Measurements from ENCODE around the gene TFDP1.

TFDP1 gene

GRCh38 chr13:113670541-113670940, 86.0 kb downstream of the TFDP1 start:
- Histone ChIP-seq H3K79me2 (ENCODE audit: insufficient read depth, low read length) (no peaks in the 10 kb centered on the region), H3K27me3 (ENCODE audit: low read length) (no peaks in the 10 kb centered on the region), H3K9ac (ENCODE audit: low read length) (no peak overlapping the region), H4K20me1 (ENCODE audit: low read depth, low read length) (no peaks in the 10 kb centered on the region), H3K9me2 (replicated peaks; ENCODE audit: insufficient read depth, low read length) (no peaks in the 10 kb centered on the region), H3K4me2 (ENCODE audit: low read depth, low read length, poor library complexity, severe bottlenecking) (no peak overlapping the region), H3K36me3 (ENCODE audit: low read length) (no peaks in the 10 kb centered on the region), H2AFZ (ENCODE audit: low read depth, low read length, severe bottlenecking) (no peak overlapping the region), H3K9me3 (ENCODE audit: insufficient read depth, low read length) (no peaks in the 10 kb centered on the region), H3F3A (ENCODE audit: insufficient read depth) (no peaks in the 10 kb centered on the region), H3K27ac (ENCODE audit: low read depth, low read length) (no peak overlapping the region), H3K4me3 (ENCODE audit: insufficient read depth, low read length, poor library complexity, severe bottlenecking) (no peak overlapping the region)
- TF ChIP-seq CTCF (IDR thresholded peaks at IDR 0.05; ENCODE audit: insufficient read depth, low read length, poor library complexity, severe bottlenecking) = no peak
- TF ChIP-seq EZH2phosphoT487 (conservative IDR thresholded peaks at IDR 0.05; ENCODE audit: low read length) = no peak

- TF ChIP-seq EZH2phosphoT487 (conservative IDR thresholded peaks at IDR 0.05; ENCODE audit: low read length) (no peak), CTCF (IDR thresholded peaks at IDR 0.05; ENCODE audit: insufficient read depth, low read length, poor library complexity, severe bottlenecking) (no peak)
- no peaks in the 10 kb centered on the region for H3K9me2 ChIP-seq (replicated peaks; ENCODE audit: insufficient read depth, low read length)
- no peak overlapping the region for H3K4me2 ChIP-seq (ENCODE audit: low read depth, low read length, poor library complexity, severe bottlenecking)
- no peak overlapping the region for H3K27ac ChIP-seq (ENCODE audit: low read depth, low read length)
- no peak overlapping the region for H3K4me3 ChIP-seq (ENCODE audit: insufficient read depth, low read length, poor library complexity, severe bottlenecking)
- H2AFZ ChIP-seq (ENCODE audit: low read depth, low read length, severe bottlenecking) = no peak overlapping the region
- H3F3A ChIP-seq (ENCODE audit: insufficient read depth) = no peaks in the 10 kb centered on the region
- no peaks in the 10 kb centered on the region for H3K36me3 ChIP-seq (ENCODE audit: low read length)
- H3K9ac ChIP-seq (ENCODE audit: low read length) = no peak overlapping the region
- no peaks in the 10 kb centered on the region for H3K79me2 ChIP-seq (ENCODE audit: insufficient read depth, low read length)
- H4K20me1 ChIP-seq (ENCODE audit: low read depth, low read length) = no peaks in the 10 kb centered on the region
- H3K9me3 ChIP-seq (ENCODE audit: insufficient read depth, low read length) = no peaks in the 10 kb centered on the region
- H3K27me3 ChIP-seq (ENCODE audit: low read length) = no peaks in the 10 kb centered on the region
Observed at GRCh38 chr13:113671066-113672001, 86.8 kb downstream of the TFDP1 start.

GRCh38 chr13:113672002-113672651, 87.6 kb downstream of the TFDP1 start:
- H4K20me1 ChIP-seq (ENCODE audit: low read depth, low read length) = no peaks in the 10 kb centered on the region
- H3K9me2 ChIP-seq (replicated peaks; ENCODE audit: insufficient read depth, low read length) = no peaks in the 10 kb centered on the region
- H3K27me3 ChIP-seq (ENCODE audit: low read length) = no peaks in the 10 kb centered on the region
- H3F3A ChIP-seq (ENCODE audit: insufficient read depth) = no peaks in the 10 kb centered on the region
- no peak overlapping the region for H3K27ac ChIP-seq (ENCODE audit: low read depth, low read length)
- H3K4me2 ChIP-seq (ENCODE audit: low read depth, low read length, poor library complexity, severe bottlenecking) = no peak overlapping the region
- TF ChIP-seq EZH2phosphoT487 (conservative IDR thresholded peaks at IDR 0.05; ENCODE audit: low read length) (no peak), CTCF (IDR thresholded peaks at IDR 0.05; ENCODE audit: insufficient read depth, low read length, poor library complexity, severe bottlenecking) (no peak)
- no peaks in the 10 kb centered on the region for H3K36me3 ChIP-seq (ENCODE audit: low read length)
- no peaks in the 10 kb centered on the region for H3K9me3 ChIP-seq (ENCODE audit: insufficient read depth, low read length)
- no peak overlapping the region for H3K9ac ChIP-seq (ENCODE audit: low read length)
- no peak overlapping the region for H3K4me3 ChIP-seq (ENCODE audit: insufficient read depth, low read length, poor library complexity, severe bottlenecking)
- H2AFZ ChIP-seq (ENCODE audit: low read depth, low read length, severe bottlenecking) = no peak overlapping the region
- no peaks in the 10 kb centered on the region for H3K79me2 ChIP-seq (ENCODE audit: insufficient read depth, low read length)
